Stromal cell of bone marrow (primary cell): ENCODE data around the gene PHF23.
"Not testable (repeated sequence)": the region's sequence is repeated elsewhere in the genome, so short reads cannot be mapped to it uniquely, and the experiment has no call there.

Source experiments
- DNase-seq: peaks from one replicate; pipeline ENCODE4 v3.0.0-alpha.2; 2012; ENCODE audit warnings: low read depth

PHF23 gene

GRCh38 chr17:7258731-7259554 lies 19.7 kb upstream of the PHF23 start:
- DNase-seq, result no peak

- no peak for DNase-seq
Measured at GRCh38 chr17:7256766-7257456, 17.7 kb upstream of the PHF23 start.

GRCh38 chr17:7254511-7254910 lies 15.3 kb upstream of the PHF23 start:
- no peak for DNase-seq

GRCh38 chr17:7253082-7253481 lies 13.8 kb upstream of the PHF23 start:
- no peak for DNase-seq

GRCh38 chr17:7252176-7253043 lies 13.2 kb upstream of the PHF23 start, which contains the start of gene ELP5:
Gene ELP5 (plus strand): TSS chr17:7252215. CDS start chr17:7252551, 336 bp downstream.
- peak; percentile 90 for DNase-seq

GRCh38 chr17:7251661-7252175 lies 12.5 kb upstream of the PHF23 start, which contains the start of gene CTDNEP1:
Gene CTDNEP1 (minus strand): TSS chr17:7251734. CDS start chr17:7251296, 438 bp downstream.
- peak; percentile 99 for DNase-seq

- no peak for DNase-seq
Measured at GRCh38 chr17:7250695-7251627, 11.7 kb upstream of the PHF23 start.

- DNase-seq, result no peak
Measured at GRCh38 chr17:7249830-7250229, 10.6 kb upstream of the PHF23 start.

- DNase-seq, result no peak
Measured at GRCh38 chr17:7249214-7249613, 10.0 kb upstream of the PHF23 start.

- DNase-seq, result no peak
Measured at GRCh38 chr17:7248796-7249195, 9.5 kb upstream of the PHF23 start.

GRCh38 chr17:7246779-7247178 lies 7.5 kb upstream of the PHF23 start:
- no peak for DNase-seq

GRCh38 chr17:7243838-7244237 lies 4.6 kb upstream of the PHF23 start:
- DNase-seq, result not testable (repeated sequence)

- no peak for DNase-seq
Measured at GRCh38 chr17:7243453-7243729, 4.1 kb upstream of the PHF23 start.

GRCh38 chr17:7242717-7243452 lies 3.6 kb upstream of the PHF23 start:
- peak; percentile 90 for DNase-seq

GRCh38 chr17:7241783-7242716 lies 2.8 kb upstream of the PHF23 start, which contains the start of gene GABARAP:
Gene GABARAP (minus strand): TSS chr17:7242449. CDS start chr17:7242330, 119 bp downstream.
- peak; percentile 83 for DNase-seq

- DNase-seq, result no peak
Measured at GRCh38 chr17:7241090-7241733, 2.0 kb upstream of the PHF23 start.

- no peak for DNase-seq
Measured at GRCh38 chr17:7240375-7240774, 1.1 kb upstream of the PHF23 start.

GRCh38 chr17:7238420-7239090 lies 702 bp downstream of the PHF23 start:
- no peak for DNase-seq
